ENCODE data around the gene ADAMTSL5.

The ADAMTSL5 gene

GRCh38 chr19:1472231-1473084 is 40.4 kb downstream of the ADAMTSL5 start:
- Histone ChIP-seq H3K9me3 (ENCODE audit: insufficient read depth, low read depth, low read length) (no peaks in the 10 kb centered on the region), H3K4me3 (ENCODE audit: low read length) (no peak overlapping the region), H3K9ac (ENCODE audit: low read depth, low read length) (no peak overlapping the region), H3K36me3 (ENCODE audit: insufficient read depth, low read length) (peaks cover 7% of the 10 kb centered on the region), H3K27ac (ENCODE audit: low read depth, low read length) (no peak overlapping the region), H3K4me1 (ENCODE audit: insufficient read depth, low read length) (0 out of 2 replicates have a peak, but pooled peaks cover 3% of the 10 kb centered on the region), H3K27me3 (ENCODE audit: insufficient read depth, low read length) (peaks cover 59% of the 10 kb centered on the region)
- WGBS: 64% methylated on average over 43 of the region's 44 CpGs

DNA sequence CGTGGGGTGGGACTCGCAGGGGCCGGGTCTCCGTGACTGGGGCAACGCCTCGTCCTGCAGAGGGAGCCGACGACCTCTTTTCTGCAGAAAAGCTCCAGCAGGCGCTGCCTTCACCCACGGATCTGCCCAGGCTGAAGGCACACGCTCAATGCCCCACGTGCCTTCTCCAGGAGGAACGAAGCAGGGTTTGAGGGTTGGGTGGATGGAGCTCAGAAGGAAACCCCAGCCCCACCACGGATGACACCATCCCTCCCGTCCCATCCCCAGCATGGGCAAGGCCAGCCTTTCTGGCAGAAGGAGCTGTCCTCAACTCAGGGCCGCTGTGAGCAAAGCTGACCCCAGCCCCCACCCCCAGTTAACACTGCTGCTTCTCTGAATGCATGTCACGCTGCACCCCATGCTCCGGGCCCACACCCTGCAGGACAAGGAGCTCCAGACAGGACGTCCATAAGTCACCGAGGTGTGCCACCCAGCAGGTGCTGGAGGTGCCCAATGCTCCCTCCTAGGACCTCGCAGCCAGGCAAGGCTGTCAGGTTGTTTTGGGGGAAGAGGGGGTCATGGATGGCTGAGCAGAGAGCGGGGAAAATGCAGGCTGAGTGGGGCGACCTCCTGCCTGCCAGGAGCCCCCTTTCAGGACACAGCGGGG is 41.2 kb downstream of the ADAMTSL5 start:
- H3K36me3 ChIP-seq (ENCODE audit: insufficient read depth, low read length): 0 out of 2 replicates have a peak, but pooled peaks cover 4% of the 10 kb centered on the region
- H3K4me1 ChIP-seq (ENCODE audit: insufficient read depth, low read length): 0 out of 2 replicates have a peak, but pooled peaks cover 3% of the 10 kb centered on the region
- no peak overlapping the region for H3K27ac ChIP-seq (ENCODE audit: low read depth, low read length)
- WGBS: 31% methylated on average over 23 of the region's 24 CpGs
- no peak overlapping the region for H3K9ac ChIP-seq (ENCODE audit: low read depth, low read length)
- H3K9me3 ChIP-seq (ENCODE audit: insufficient read depth, low read depth, low read length): no peaks in the 10 kb centered on the region
- H3K4me3 ChIP-seq (ENCODE audit: low read length): peak overlapping the region; percentile 46; the same call in 1 of the 2 replicates
- H3K27me3 ChIP-seq (ENCODE audit: insufficient read depth, low read length): peaks cover 67% of the 10 kb centered on the region

- Histone ChIP-seq H3K4me3 (ENCODE audit: low read length) (peak overlapping the region; percentile 46), H3K27me3 (ENCODE audit: insufficient read depth, low read length) (peaks cover 73% of the 10 kb centered on the region), H3K36me3 (ENCODE audit: insufficient read depth, low read length) (0 out of 2 replicates have a peak, but pooled peaks cover 3% of the 10 kb centered on the region), H3K4me1 (ENCODE audit: insufficient read depth, low read length) (0 out of 2 replicates have a peak, but pooled peaks cover 3% of the 10 kb centered on the region), H3K9me3 (ENCODE audit: insufficient read depth, low read depth, low read length) (no peaks in the 10 kb centered on the region), H3K9ac (ENCODE audit: low read depth, low read length) (no peak overlapping the region), H3K27ac (ENCODE audit: low read depth, low read length) (no peak overlapping the region)
- 7% methylated on average over 28 of the region's 28 CpGs for WGBS
Observed at GRCh38 chr19:1471010-1471514, 41.8 kb downstream of the ADAMTSL5 start.

- peaks cover 79% of the 10 kb centered on the region for H3K27me3 ChIP-seq (ENCODE audit: insufficient read depth, low read length)
- 0 out of 2 replicates have a peak, but pooled peaks cover 3% of the 10 kb centered on the region for H3K4me1 ChIP-seq (ENCODE audit: insufficient read depth, low read length)
- no peaks in the 10 kb centered on the region for H3K36me3 ChIP-seq (ENCODE audit: insufficient read depth, low read length)
- H3K9ac ChIP-seq (ENCODE audit: low read depth, low read length): no peak overlapping the region
- H3K9me3 ChIP-seq (ENCODE audit: insufficient read depth, low read depth, low read length): no peaks in the 10 kb centered on the region
- WGBS: 2% methylated on average over 67 of the region's 67 CpGs
- peak overlapping the region; percentile 46 for H3K4me3 ChIP-seq (ENCODE audit: low read length)
- H3K27ac ChIP-seq (ENCODE audit: low read depth, low read length): no peak overlapping the region
Observed at GRCh38 chr19:1470305-1471009, 42.4 kb downstream of the ADAMTSL5 start.

DNA sequence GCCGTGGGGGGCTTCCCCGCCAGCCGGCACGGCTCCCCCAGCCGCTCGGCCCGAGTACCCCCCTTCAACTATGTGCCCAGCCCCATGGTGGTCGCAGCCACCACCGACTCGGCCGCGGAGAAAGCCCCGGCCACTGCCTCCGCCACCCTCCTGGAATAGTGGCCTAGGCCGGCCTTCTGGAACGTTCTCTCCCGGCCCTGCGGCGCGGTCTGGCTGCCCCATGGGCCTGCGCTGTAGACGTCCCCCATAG is 42.8 kb downstream of the ADAMTSL5 start:
- Histone ChIP-seq H3K36me3 (ENCODE audit: insufficient read depth, low read length) (no peaks in the 10 kb centered on the region), H3K27me3 (ENCODE audit: insufficient read depth, low read length) (peaks cover 84% of the 10 kb centered on the region), H3K27ac (ENCODE audit: low read depth, low read length) (no peak overlapping the region), H3K9me3 (ENCODE audit: insufficient read depth, low read depth, low read length) (no peaks in the 10 kb centered on the region), H3K9ac (ENCODE audit: low read depth, low read length) (no peak overlapping the region), H3K4me1 (ENCODE audit: insufficient read depth, low read length) (0 out of 2 replicates have a peak, but pooled peaks cover 3% of the 10 kb centered on the region), H3K4me3 (ENCODE audit: low read length) (peak overlapping the region; percentile 46; the same call in 1 of the 2 replicates)
- WGBS: 13% methylated on average over 22 of the region's 22 CpGs

DNA sequence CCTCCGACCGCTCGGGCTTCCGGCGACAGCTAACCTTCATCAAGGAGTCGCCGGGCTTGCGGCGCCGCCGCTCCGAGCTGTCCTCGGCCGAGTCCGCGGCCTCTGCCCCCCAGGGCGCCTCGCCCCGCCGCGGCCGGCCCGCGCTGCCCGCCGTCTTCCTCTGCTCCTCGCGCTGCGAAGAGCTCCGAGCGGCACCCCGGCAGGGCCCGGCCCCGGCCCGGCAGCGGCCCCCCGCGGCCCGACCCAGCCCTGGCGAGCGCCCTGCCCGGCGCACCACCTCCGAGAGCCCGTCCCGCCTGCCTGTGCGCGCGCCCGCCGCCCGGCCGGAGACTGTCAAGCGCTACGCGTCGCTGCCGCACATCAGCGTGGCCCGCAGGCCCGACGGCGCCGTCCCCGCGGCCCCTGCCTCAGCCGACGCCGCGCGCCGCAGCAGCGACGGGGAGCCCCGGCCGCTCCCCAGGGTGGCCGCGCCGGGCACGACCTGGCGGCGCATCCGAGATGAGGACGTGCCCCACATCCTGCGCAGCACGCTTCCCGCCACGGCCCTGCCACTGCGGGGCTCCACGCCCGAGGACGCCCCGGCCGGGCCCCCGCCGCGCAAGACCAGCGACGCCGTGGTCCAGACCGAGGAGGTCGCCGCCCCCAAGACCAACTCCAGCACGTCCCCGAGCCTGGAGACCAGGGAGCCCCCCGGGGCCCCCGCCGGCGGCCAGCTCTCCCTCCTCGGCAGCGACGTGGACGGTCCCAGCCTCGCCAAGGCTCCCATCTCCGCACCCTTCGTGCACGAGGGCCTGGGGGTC is 43.4 kb downstream of the ADAMTSL5 start:
- 6% methylated on average over 117 of the region's 117 CpGs for WGBS
- H3K4me1 ChIP-seq (ENCODE audit: insufficient read depth, low read length): 0 out of 2 replicates have a peak, but pooled peaks cover 3% of the 10 kb centered on the region
- H3K9ac ChIP-seq (ENCODE audit: low read depth, low read length): no peak overlapping the region
- no peaks in the 10 kb centered on the region for H3K36me3 ChIP-seq (ENCODE audit: insufficient read depth, low read length)
- 0 out of 2 replicates have a peak overlapping the region, but pooled peaks have one; percentile 10 for H3K4me3 ChIP-seq (ENCODE audit: low read length)
- peaks cover 89% of the 10 kb centered on the region for H3K27me3 ChIP-seq (ENCODE audit: insufficient read depth, low read length)
- no peaks in the 10 kb centered on the region for H3K9me3 ChIP-seq (ENCODE audit: insufficient read depth, low read depth, low read length)
- no peak overlapping the region for H3K27ac ChIP-seq (ENCODE audit: low read depth, low read length)

DNA sequence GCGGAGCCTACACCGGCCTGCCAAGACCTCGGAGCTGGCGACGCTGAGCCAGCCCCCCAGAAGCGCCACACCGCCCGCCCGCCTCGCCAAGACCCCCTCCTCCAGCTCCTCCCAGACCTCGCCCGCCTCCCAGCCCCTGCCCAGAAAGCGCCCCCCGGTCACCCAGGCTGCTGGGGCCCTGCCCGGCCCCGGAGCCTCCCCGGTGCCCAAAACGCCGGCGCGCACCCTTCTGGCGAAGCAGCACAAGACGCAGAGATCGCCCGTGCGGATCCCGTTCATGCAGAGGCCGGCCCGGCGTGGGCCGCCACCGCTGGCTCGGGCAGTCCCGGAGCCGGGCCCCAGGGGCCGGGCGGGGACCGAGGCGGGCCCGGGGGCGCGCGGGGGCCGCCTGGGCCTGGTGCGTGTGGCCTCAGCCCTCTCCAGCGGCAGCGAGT is 44.0 kb downstream of the ADAMTSL5 start:
- Histone ChIP-seq H3K27ac (ENCODE audit: low read depth, low read length) (no peak overlapping the region), H3K9me3 (ENCODE audit: insufficient read depth, low read depth, low read length) (no peaks in the 10 kb centered on the region), H3K36me3 (ENCODE audit: insufficient read depth, low read length) (no peaks in the 10 kb centered on the region), H3K4me1 (ENCODE audit: insufficient read depth, low read length) (0 out of 2 replicates have a peak, but pooled peaks cover 3% of the 10 kb centered on the region), H3K4me3 (ENCODE audit: low read length) (0 out of 2 replicates have a peak overlapping the region, but pooled peaks have one; percentile 10), H3K9ac (ENCODE audit: low read depth, low read length) (no peak overlapping the region), H3K27me3 (ENCODE audit: insufficient read depth, low read length) (peaks cover 95% of the 10 kb centered on the region)
- WGBS: 3% methylated on average over 47 of the region's 47 CpGs

DNA sequence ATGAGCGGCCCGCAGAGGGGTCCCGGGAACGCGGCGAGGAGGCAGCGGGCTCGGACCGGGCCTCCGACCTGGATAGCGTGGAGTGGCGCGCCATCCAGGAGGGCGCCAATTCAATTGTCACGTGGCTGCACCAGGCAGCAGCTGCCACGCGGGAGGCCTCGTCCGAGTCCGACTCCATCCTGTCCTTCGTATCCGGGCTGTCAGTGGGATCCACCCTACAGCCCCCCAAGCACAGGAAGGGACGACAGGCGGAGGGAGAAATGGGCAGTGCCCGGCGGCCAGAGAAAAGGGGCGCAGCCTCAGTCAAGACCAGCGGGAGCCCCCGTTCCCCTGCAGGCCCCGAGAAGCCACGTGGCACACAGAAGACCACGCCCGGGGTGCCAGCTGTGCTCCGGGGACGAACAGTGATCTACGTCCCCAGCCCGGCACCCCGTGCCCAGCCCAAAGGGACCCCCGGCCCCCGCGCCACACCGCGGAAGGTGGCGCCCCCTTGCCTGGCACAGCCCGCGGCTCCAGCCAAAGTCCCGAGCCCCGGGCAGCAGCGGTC is 44.5 kb downstream of the ADAMTSL5 start:
- Histone ChIP-seq H3K4me1 (ENCODE audit: insufficient read depth, low read length) (0 out of 2 replicates have a peak, but pooled peaks cover 3% of the 10 kb centered on the region), H3K36me3 (ENCODE audit: insufficient read depth, low read length) (no peaks in the 10 kb centered on the region), H3K9me3 (ENCODE audit: insufficient read depth, low read depth, low read length) (no peaks in the 10 kb centered on the region), H3K27ac (ENCODE audit: low read depth, low read length) (no peak overlapping the region), H3K4me3 (ENCODE audit: low read length) (0 out of 2 replicates have a peak overlapping the region, but pooled peaks have one; percentile 21), H3K27me3 (ENCODE audit: insufficient read depth, low read length) (peaks cover 99% of the 10 kb centered on the region), H3K9ac (ENCODE audit: low read depth, low read length) (no peak overlapping the region)
- 21% methylated on average over 49 of the region's 49 CpGs for WGBS

- Histone ChIP-seq H3K36me3 (ENCODE audit: insufficient read depth, low read length) (no peaks in the 10 kb centered on the region), H3K27ac (ENCODE audit: low read depth, low read length) (no peak overlapping the region), H3K27me3 (ENCODE audit: insufficient read depth, low read length) (peaks cover 92% of the 10 kb centered on the region), H3K9ac (ENCODE audit: low read depth, low read length) (no peak overlapping the region), H3K9me3 (ENCODE audit: insufficient read depth, low read depth, low read length) (no peaks in the 10 kb centered on the region), H3K4me3 (ENCODE audit: low read length) (peak overlapping the region; percentile 21; the same call in 1 of the 2 replicates), H3K4me1 (ENCODE audit: insufficient read depth, low read length) (0 out of 2 replicates have a peak, but pooled peaks cover 3% of the 10 kb centered on the region)
- 5% methylated on average over 92 of the region's 92 CpGs for WGBS
Observed at GRCh38 chr19:1467490-1468273, 45.1 kb downstream of the ADAMTSL5 start.

Data from HUES64 (cell line).